Lower lobe of right lung (tissue), 2 donors: Measurements from ENCODE around the gene CELF2. TPM values are rescaled to one million over a fixed set of nuclear protein-coding genes. Genes with fewer than 3 reads are reported as not detected.

Experiments
- ATAC-seq, 2 donors: fragments of 200-7000 bp; cut with Tn5 transposase; one replicate each; pipeline ENCODE4 v1.9.1; 2020 to 2022; ENCODE audit warnings: mild to moderate bottlenecking in 2 of 2, moderate library complexity in 2 of 2
- DNase-seq: peaks from one replicate; pipeline ENCODE4 v3.0.0-alpha.2; 2020
- H3K27ac ChIP-seq: fragments of 200-600 bp; one replicate; pipeline ENCODE4 v1.8.0; 2022
- H3K27me3 ChIP-seq: fragments of 200-600 bp; one replicate; pipeline ENCODE4 v1.8.0; 2022; ENCODE audit warnings: low read depth
- H3K36me3 ChIP-seq: fragments of 200-600 bp; one replicate; pipeline ENCODE4 v1.8.0; 2022; ENCODE audit warnings: mild to moderate bottlenecking
- H3K4me1 ChIP-seq: fragments of 200-600 bp; one replicate; pipeline ENCODE4 v1.8.0; 2022
- H3K4me3 ChIP-seq: fragments of 200-600 bp; one replicate; pipeline ENCODE4 v1.8.0; 2022; ENCODE audit warnings: mild to moderate bottlenecking
- H3K9me3 ChIP-seq: fragments of 200-600 bp; one replicate; pipeline ENCODE4 v1.8.0; 2022
- CTCF ChIP-seq: fragments of 200-600 bp; IDR thresholded peaks from one replicate; pipeline ENCODE4 v1.8.0; 2022; ENCODE audit warnings: antibody characterized with exemption, mild to moderate bottlenecking
- intact Hi-C: fragments of 100-400 bp; cut with DNase I; formaldehyde crosslinking; loops from one replicate; pipeline ENCODE4 v1.11.0; 2022
- total RNA-seq: library from RNA; stranded (reverse); fragmentation: NEBNext Ultra II Directional; extraction: Animal tissue kit (Norgen Biotek cat#: 25700); gene quantifications from one replicate; pipeline ENCODE4 v1.2.1, GENCODE V29; 2021
- donor health status: DM: no; HTN: yes; CAD: no; lungs with severe emphysema.

The CELF2 gene
- total RNA-seq, 1 donor from 2014 or later: 106 TPM

DNA sequence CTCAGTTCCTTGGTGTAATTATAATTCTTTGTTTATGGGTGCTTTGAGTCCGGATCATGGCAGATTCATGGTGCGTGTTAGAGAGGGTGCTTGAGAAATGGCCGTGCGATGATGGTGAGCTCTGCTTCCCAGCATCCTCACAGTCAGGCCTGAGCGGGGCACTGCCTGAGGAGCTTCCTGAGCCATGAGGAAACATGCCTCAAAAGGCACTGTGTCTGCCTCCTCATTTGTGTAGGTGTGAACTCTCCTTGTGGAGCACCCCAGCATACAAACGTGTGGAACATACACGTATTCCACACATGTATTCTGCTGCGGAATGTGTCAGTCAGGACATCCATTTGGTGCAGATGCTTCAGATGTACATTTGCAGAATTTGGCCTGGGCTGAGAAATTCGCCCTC lies 205.4 kb downstream of the CELF2 start:
- DNase-seq: no peak
- Histone ChIP-seq H3K27ac (no peak overlapping the region), H3K4me1 (peaks cover 24% of the 10 kb centered on the region), H3K9me3 (no peaks in the 10 kb centered on the region), H3K4me3 (no peak overlapping the region), H3K36me3 (peaks cover 51% of the 10 kb centered on the region), H3K27me3 (no peaks in the 10 kb centered on the region)
- no peak for TF ChIP-seq CTCF
- ATAC-seq: no peak
- intact Hi-C loops: no loop called here

- ATAC-seq: no peak
Observed at GRCh38 chr10:11223507-11224140, 206.0 kb downstream of the CELF2 start.

DNA sequence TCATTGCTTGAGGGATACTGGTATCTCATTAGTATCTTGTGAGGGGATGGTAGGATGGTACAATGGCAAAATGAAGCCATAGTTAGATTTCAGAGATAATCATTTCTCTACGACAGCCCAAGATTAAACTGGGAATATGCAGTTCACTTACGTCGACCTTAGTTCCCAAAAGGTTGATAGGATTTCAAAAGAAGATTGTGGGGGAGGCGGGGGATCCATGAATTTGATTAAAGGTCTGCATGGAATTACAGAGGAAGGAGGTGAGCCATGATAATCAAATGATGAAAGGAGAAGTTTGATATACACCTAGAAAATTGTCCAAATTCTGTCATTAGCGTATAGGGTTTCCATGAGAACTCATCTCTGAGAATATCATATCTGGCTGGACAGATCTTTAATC lies 206.6 kb downstream of the CELF2 start:
- no peak for ATAC-seq
- intact Hi-C loops: no loop called here
- no peaks in the 10 kb centered on the region for H3K27me3 ChIP-seq
- TF ChIP-seq CTCF: no peak
- no peaks in the 10 kb centered on the region for H3K9me3 ChIP-seq
- H3K4me3 ChIP-seq: no peak overlapping the region
- DNase-seq: no peak
- peaks cover 27% of the 10 kb centered on the region for H3K4me1 ChIP-seq
- peaks cover 45% of the 10 kb centered on the region for H3K36me3 ChIP-seq
- H3K27ac ChIP-seq: no peak overlapping the region

More at GRCh38 chr10:11223507-11224140, 206.0 kb downstream of the CELF2 start:
- no peak for DNase-seq
- H3K4me3 ChIP-seq: no peak overlapping the region
- no peaks in the 10 kb centered on the region for H3K9me3 ChIP-seq
- peaks cover 51% of the 10 kb centered on the region for H3K36me3 ChIP-seq
- peaks cover 27% of the 10 kb centered on the region for H3K4me1 ChIP-seq
- H3K27me3 ChIP-seq: no peaks in the 10 kb centered on the region
- TF ChIP-seq CTCF: no peak
- intact Hi-C loops: no loop called here
- H3K27ac ChIP-seq: no peak overlapping the region

GRCh38 chr10:11224792-11225416 lies 207.2 kb downstream of the CELF2 start:
- H3K9me3 ChIP-seq: no peaks in the 10 kb centered on the region
- H3K36me3 ChIP-seq: peaks cover 45% of the 10 kb centered on the region
- no peak for DNase-seq
- H3K27ac ChIP-seq: no peak overlapping the region
- peaks cover 27% of the 10 kb centered on the region for H3K4me1 ChIP-seq
- H3K27me3 ChIP-seq: no peaks in the 10 kb centered on the region
- TF ChIP-seq CTCF: no peak
- no peak for ATAC-seq
- no peak overlapping the region for H3K4me3 ChIP-seq
- intact Hi-C loops: no loop called here

- H3K36me3 ChIP-seq: peaks cover 45% of the 10 kb centered on the region
- DNase-seq (peak; percentile 73), ATAC-seq (peak; percentile 65 to 87)
- no peaks in the 10 kb centered on the region for H3K9me3 ChIP-seq
- intact Hi-C loops: no loop called here
- H3K27me3 ChIP-seq: no peaks in the 10 kb centered on the region
- no peak for TF ChIP-seq CTCF
- H3K27ac ChIP-seq: no peak overlapping the region
- no peak overlapping the region for H3K4me3 ChIP-seq
- H3K4me1 ChIP-seq: peaks cover 27% of the 10 kb centered on the region
Observed at GRCh38 chr10:11225935-11226334, 208.3 kb downstream of the CELF2 start.
